ENCODE measurements around the gene SUPT20HL2.

GRCh38 chrX:24335871-24336270 lies 22.0 kb upstream of the SUPT20HL2 start:
- no peak for TF ChIP-seq CTCF (IDR thresholded peaks at IDR 0.05)
- no peak for TF ChIP-seq POLR2A (IDR thresholded peaks at IDR 0.05)
